Smooth muscle cell (in vitro differentiated cells): ENCODE results near the gene DYNC1LI2. TPM values are rescaled to one million over a fixed set of nuclear protein-coding genes. Genes with fewer than 3 reads are reported as not detected.

Source experiments
- DNase-seq: peaks from one replicate; lab custom pipeline; 2025; ENCODE audit not compliant: unreplicated experiment; lab: John Stamatoyannopoulos, UW
- H2AFZ ChIP-seq: fragments of 200-600 bp; sonication (generic); 2 replicates; pipeline ENCODE4 v1.6.0; 2016; ENCODE audit warnings: antibody characterized with exemption, low read depth, mild to moderate bottlenecking
- H3F3A ChIP-seq: fragments of 200-600 bp; sonication (generic); 2 replicates; pipeline ENCODE4 v1.6.0; 2017; ENCODE audit warnings: antibody characterized with exemption, low read depth
- H3K27ac ChIP-seq: fragments of 200-600 bp; sonication (generic); 2 replicates; pipeline ENCODE4 v1.5.1; 2016; ENCODE audit warnings: low read depth, mild to moderate bottlenecking
- H3K27me3 ChIP-seq: fragments of 200-600 bp; sonication (generic); 2 replicates; pipeline ENCODE4 v1.6.1; 2016; ENCODE audit warnings: low read depth, mild to moderate bottlenecking
- H3K36me3 ChIP-seq: fragments of 200-600 bp; sonication (generic); 2 replicates; pipeline ENCODE4 v1.5.1; 2016; ENCODE audit warnings: low read depth
- H3K4me1 ChIP-seq: fragments of 200-600 bp; sonication (generic); 2 replicates; pipeline ENCODE4 v1.5.1; 2016; ENCODE audit warnings: low read depth
- H3K4me2 ChIP-seq: fragments of 200-600 bp; sonication (generic); 2 replicates; pipeline ENCODE4 v1.6.0; 2016; ENCODE audit warnings: mild to moderate bottlenecking
- H3K4me3 ChIP-seq: fragments of 200-600 bp; sonication (generic); 2 replicates; pipeline ENCODE4 v1.5.1; 2016; ENCODE audit warnings: mild to moderate bottlenecking
- H3K79me2 ChIP-seq: fragments of 200-600 bp; sonication (generic); 2 replicates; pipeline ENCODE4 v1.6.0; 2016; ENCODE audit warnings: low read depth, mild to moderate bottlenecking
- H3K9ac ChIP-seq: fragments of 200-600 bp; sonication (generic); 2 replicates; pipeline ENCODE4 v1.6.0; 2016; ENCODE audit warnings: low read depth
- H3K9me3 ChIP-seq: fragments of 200-600 bp; sonication (generic); replicated peaks from 2 replicates; pipeline ENCODE4 v1.5.1; 2016; ENCODE audit warnings: low read depth
- H4K20me1 ChIP-seq: fragments of 200-600 bp; sonication (generic); 2 replicates; pipeline ENCODE4 v1.6.0; 2016; ENCODE audit warnings: low read depth
- WGBS: methylation state at CpG from one replicate; pipeline ENCODE4 v1.1.7; 2016; ENCODE audit warnings: low lambda C conversion rate; 5-methylcytosine and 5-hydroxymethylcytosine counted together
- polyA plus RNA-seq: library from polyadenylated mRNA; unstranded; fragments of >200 nt; fragmentation: Nextera tagmentation; extraction: Ambion mirVana; gene quantifications from 2 replicates; pipeline ENCODE4 v1.2.1, GENCODE V29; 2016
- total RNA-seq: library from RNA; depleted of rRNA; stranded (reverse); fragments of >200 nt; gene quantifications from 2 replicates; pipeline ENCODE4 v1.2.3, GENCODE V29; 2014
- TF ChIP-seq, protein P1 (sequence below): fragments of 200-600 bp; sonication (generic); IDR thresholded peaks from 2 replicates; pipeline ENCODE4 v1.5.1; 2017; ENCODE audit warnings: borderline replicate concordance, mild to moderate bottlenecking, antibody characterized with exemption; ENCODE audit not compliant: insufficient read depth, poor library complexity, severe bottlenecking

DYNC1LI2 gene
- total and polyA plus RNA-seq, 2 experiments from 2014 or later: 74.1 to 90.8 TPM

DNA sequence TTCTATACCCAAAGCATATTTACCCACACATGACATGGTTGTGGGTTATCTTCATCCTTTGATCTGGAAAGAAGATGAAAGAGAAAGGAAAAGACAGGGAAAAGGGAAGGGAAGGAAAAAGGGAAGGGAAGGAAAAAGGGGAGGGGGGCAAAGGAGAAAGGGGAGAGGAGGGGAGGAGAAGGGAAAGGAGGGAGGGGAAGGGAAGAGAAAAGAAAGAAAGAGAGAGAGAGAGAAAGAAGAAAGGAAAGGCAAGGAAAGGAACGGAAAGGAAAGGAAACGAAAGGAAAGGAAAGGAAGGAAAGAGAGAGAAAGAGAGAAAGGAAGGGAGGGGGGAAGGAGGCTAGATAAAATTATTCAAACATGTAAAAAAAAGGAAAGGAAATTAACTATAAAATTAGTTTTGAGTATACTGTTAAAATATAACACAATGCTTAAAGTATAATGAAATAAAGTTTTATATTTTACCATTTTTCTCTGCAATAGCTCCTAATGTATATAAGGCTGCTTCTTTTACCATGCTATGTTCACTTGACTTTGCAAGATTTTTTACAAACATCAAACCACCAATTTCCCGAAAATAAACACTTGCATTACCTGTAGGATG, 38.8 kb upstream of the DYNC1LI2 start:
- no peak for DNase-seq
- TF ChIP-seq, protein P1, sequence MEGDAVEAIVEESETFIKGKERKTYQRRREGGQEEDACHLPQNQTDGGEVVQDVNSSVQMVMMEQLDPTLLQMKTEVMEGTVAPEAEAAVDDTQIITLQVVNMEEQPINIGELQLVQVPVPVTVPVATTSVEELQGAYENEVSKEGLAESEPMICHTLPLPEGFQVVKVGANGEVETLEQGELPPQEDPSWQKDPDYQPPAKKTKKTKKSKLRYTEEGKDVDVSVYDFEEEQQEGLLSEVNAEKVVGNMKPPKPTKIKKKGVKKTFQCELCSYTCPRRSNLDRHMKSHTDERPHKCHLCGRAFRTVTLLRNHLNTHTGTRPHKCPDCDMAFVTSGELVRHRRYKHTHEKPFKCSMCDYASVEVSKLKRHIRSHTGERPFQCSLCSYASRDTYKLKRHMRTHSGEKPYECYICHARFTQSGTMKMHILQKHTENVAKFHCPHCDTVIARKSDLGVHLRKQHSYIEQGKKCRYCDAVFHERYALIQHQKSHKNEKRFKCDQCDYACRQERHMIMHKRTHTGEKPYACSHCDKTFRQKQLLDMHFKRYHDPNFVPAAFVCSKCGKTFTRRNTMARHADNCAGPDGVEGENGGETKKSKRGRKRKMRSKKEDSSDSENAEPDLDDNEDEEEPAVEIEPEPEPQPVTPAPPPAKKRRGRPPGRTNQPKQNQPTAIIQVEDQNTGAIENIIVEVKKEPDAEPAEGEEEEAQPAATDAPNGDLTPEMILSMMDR: no peak
- WGBS: 41% methylated on average over 3 of the region's 3 CpGs
- no peak overlapping the region for H2AFZ ChIP-seq
- no peaks in the 10 kb centered on the region for H3F3A ChIP-seq
- no peaks in the 10 kb centered on the region for H3K79me2 ChIP-seq
- no peaks in the 10 kb centered on the region for H4K20me1 ChIP-seq
- no peak overlapping the region for H3K4me3 ChIP-seq
- H3K36me3 ChIP-seq: no peaks in the 10 kb centered on the region
- no peak overlapping the region for H3K27ac ChIP-seq
- H3K4me1 ChIP-seq: no peaks in the 10 kb centered on the region
- H3K4me2 ChIP-seq: no peak overlapping the region
- H3K27me3 ChIP-seq: peaks cover 17% of the 10 kb centered on the region
- no peaks in the 10 kb centered on the region for H3K9me3 ChIP-seq
- H3K9ac ChIP-seq: no peak overlapping the region

DNA sequence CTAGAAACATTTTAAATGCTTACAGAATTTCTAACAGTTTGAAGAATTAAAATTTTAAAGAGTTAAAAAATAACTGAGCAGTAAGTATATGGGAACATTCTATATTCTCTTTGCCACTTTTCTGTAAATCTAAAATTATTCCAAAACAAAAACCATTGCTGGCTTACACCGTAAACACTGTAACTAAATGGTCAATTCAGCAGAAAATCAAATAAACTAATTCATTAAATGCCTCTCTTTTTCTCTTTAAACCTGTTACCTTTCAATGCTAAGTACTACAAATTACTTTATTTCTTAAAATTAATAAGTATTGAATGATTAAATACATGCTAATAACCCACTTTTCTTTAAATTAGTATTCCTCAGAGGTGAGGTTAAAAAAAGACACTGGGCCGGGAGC, 36.0 kb upstream of the DYNC1LI2 start:
- Histone ChIP-seq H2AFZ (no peak overlapping the region), H3K27ac (no peak overlapping the region), H3K9ac (no peak overlapping the region), H3K27me3 (peaks cover 17% of the 10 kb centered on the region), H3F3A (no peaks in the 10 kb centered on the region), H3K9me3 (no peaks in the 10 kb centered on the region), H3K79me2 (no peaks in the 10 kb centered on the region), H3K4me1 (no peaks in the 10 kb centered on the region), H3K4me2 (no peak overlapping the region), H4K20me1 (no peaks in the 10 kb centered on the region), H3K36me3 (no peaks in the 10 kb centered on the region), H3K4me3 (no peak overlapping the region)
- TF ChIP-seq, protein P1: no peak
- DNase-seq: no peak
- 97% methylated on average over 2 of the region's 2 CpGs for WGBS

DNA sequence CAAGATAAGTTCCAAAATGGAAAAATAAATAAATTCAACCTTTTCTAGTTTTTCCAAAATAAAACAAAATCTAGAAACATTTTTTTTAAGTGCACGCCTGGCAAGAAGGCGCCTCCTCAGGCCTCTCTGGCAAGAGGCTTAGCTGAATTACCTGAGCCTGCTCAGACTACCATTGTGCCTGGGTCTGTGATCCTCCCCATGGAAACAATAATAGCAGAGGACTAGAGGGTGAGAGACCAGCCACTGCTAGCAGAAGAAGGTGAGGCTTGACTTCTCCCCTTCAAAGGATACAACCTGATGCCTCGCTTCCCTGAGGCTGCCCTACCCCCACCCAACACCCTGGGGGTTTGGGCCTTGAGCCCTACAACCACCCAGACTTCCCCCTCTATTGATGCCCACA, 35.1 kb upstream of the DYNC1LI2 start:
- WGBS: 94% methylated on average over 3 of the region's 3 CpGs
- Histone ChIP-seq H3K4me3 (no peak overlapping the region), H3K4me2 (no peak overlapping the region), H3K79me2 (no peaks in the 10 kb centered on the region), H3F3A (no peaks in the 10 kb centered on the region), H4K20me1 (no peaks in the 10 kb centered on the region), H3K36me3 (no peaks in the 10 kb centered on the region), H3K9me3 (no peaks in the 10 kb centered on the region), H2AFZ (no peak overlapping the region), H3K27ac (no peak overlapping the region), H3K4me1 (no peaks in the 10 kb centered on the region), H3K27me3 (peaks cover 17% of the 10 kb centered on the region), H3K9ac (no peak overlapping the region)
- TF ChIP-seq, protein P1: no peak
- no peak for DNase-seq

DNA sequence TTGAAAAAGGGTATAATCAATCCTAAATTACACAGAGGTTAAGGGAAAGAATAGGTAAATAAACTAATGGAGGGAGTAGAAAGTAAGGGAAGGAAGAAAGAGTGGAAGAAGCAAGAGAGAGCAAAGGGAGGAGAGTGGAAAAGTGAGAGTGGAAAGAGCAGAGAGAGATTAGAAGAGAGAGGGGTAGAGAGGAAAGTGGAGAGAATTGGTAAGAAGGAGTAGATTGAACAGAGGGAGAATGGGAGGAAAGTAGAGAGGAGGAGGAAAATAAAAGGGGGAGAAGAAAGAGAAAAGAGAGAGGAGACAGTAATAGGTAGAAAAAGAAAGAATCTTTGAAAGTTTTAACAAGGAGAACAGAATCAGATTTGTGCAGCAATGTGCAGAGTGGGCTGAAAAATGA, 25.0 kb upstream of the DYNC1LI2 start:
- Histone ChIP-seq H3K9ac (no peak overlapping the region), H2AFZ (no peak overlapping the region), H4K20me1 (no peaks in the 10 kb centered on the region), H3K4me2 (no peak overlapping the region), H3K27ac (no peak overlapping the region), H3K27me3 (no peaks in the 10 kb centered on the region), H3F3A (no peaks in the 10 kb centered on the region), H3K4me3 (no peak overlapping the region), H3K9me3 (no peaks in the 10 kb centered on the region), H3K79me2 (no peaks in the 10 kb centered on the region), H3K4me1 (no peaks in the 10 kb centered on the region), H3K36me3 (no peaks in the 10 kb centered on the region)
- TF ChIP-seq, protein P1: no peak
- no peak for DNase-seq
